IMR-90 (cell line): ENCODE measurements around the gene SREBF2. TPM values are rescaled to one million over a fixed set of nuclear protein-coding genes. Genes with fewer than 3 reads are reported as not detected.

ENCODE experiments used
- ATAC-seq: fragments of 200-7000 bp; cut with Tn5 transposase; 2 replicates; pipeline ENCODE4 v1.9.1; 2020; ENCODE audit warnings: low read depth, mild to moderate bottlenecking, moderate library complexity
- BruUV-seq: library from RNA; stranded (reverse); fragments of 400-500 nt; replicated peaks from 2 replicates; lab custom pipeline; 2021; lab: Mats Ljungman, UMichigan
- CTCF ChIA-PET: fragments of 300-600 bp; formaldehyde crosslinking; extraction: SDS; loops from one replicate; lab custom pipeline; 2021; ENCODE audit warnings: antibody characterized with exemption; lab: Yijun Ruan, JAX
- POLR2A ChIA-PET: fragments of 300-600 bp; sonication (Branson Sonifier 250); formaldehyde crosslinking; loops from one replicate; lab custom pipeline; 2022; ENCODE audit warnings: antibody characterized with exemption; ENCODE audit not compliant: unreplicated experiment; lab: Charles Lee
- DNase-seq: peaks from one replicate; pipeline ENCODE4 v3.0.0; 2013
- H2AFZ ChIP-seq: replicated peaks from 2 replicates; pipeline ENCODE3; 2013; ENCODE audit warnings: low read length, mild to moderate bottlenecking; ENCODE audit not compliant: poor library complexity
- H2AK5ac ChIP-seq: 2 replicates; pipeline ENCODE4 v1.6.1; 2013; ENCODE audit warnings: low read depth, low read length, inconsistent platforms
- H2AK9ac ChIP-seq: replicated peaks from 2 replicates; pipeline ENCODE3; 2013; ENCODE audit warnings: mild to moderate bottlenecking, low read depth, low read length, moderate library complexity; ENCODE audit not compliant: poor library complexity
- H2BK120ac ChIP-seq: 2 replicates; pipeline ENCODE4 v1.6.1; 2013; ENCODE audit warnings: low read depth, low read length, inconsistent platforms
- H2BK15ac ChIP-seq: 3 replicates; pipeline ENCODE4 v1.6.1; 2013; ENCODE audit warnings: low read depth, low read length, inconsistent platforms
- H2BK20ac ChIP-seq: 2 replicates; pipeline ENCODE4 v1.6.1; 2013; ENCODE audit warnings: low read depth, mild to moderate bottlenecking, inconsistent platforms, low read length, moderate library complexity
- H2BK5ac ChIP-seq: 2 replicates; pipeline ENCODE4 v1.6.1; 2013; ENCODE audit warnings: mild to moderate bottlenecking, low read depth, low read length, inconsistent platforms; ENCODE audit not compliant: poor library complexity, severe bottlenecking
- H3K14ac ChIP-seq: replicated peaks from 2 replicates; pipeline ENCODE4 v1.6.1; 2013; ENCODE audit warnings: low read depth, low read length, inconsistent platforms
- H3K18ac ChIP-seq: 2 replicates; pipeline ENCODE4 v1.6.1; 2013; ENCODE audit warnings: low read depth, low read length, control low read depth
- H3K23ac ChIP-seq: 2 replicates; pipeline ENCODE4 v1.6.1; 2013; ENCODE audit warnings: low read depth, low read length, inconsistent platforms
- H3K27ac ChIP-seq: 2 replicates; pipeline ENCODE4 v1.5.1; 2013; ENCODE audit warnings: mild to moderate bottlenecking, control low read depth, low read length; ENCODE audit not compliant: insufficient read depth
- H3K27me3 ChIP-seq: 2 replicates; pipeline ENCODE4 v1.6.1; 2013; ENCODE audit warnings: low read length; ENCODE audit not compliant: control insufficient read depth, insufficient read depth
- H3K36me3 ChIP-seq: 2 replicates; pipeline ENCODE4 v1.6.1; 2013; ENCODE audit warnings: low read length, mixed read lengths; ENCODE audit not compliant: control insufficient read depth, insufficient read depth
- H3K4ac ChIP-seq: 2 replicates; pipeline ENCODE4 v1.6.1; 2013; ENCODE audit warnings: low read depth, low read length, inconsistent platforms
- H3K4me1 ChIP-seq: 2 replicates; pipeline ENCODE4 v1.6.1; 2013; ENCODE audit warnings: low read length, mixed read lengths; ENCODE audit not compliant: control insufficient read depth, insufficient read depth
- H3K4me2 ChIP-seq: 2 replicates; pipeline ENCODE4 v1.6.1; 2013; ENCODE audit warnings: low read depth, mild to moderate bottlenecking, control low read depth, low read length, moderate library complexity
- H3K4me3 ChIP-seq: 2 replicates; pipeline ENCODE4 v1.5.1; 2013; ENCODE audit warnings: low read depth, mild to moderate bottlenecking, control low read depth, low read length, moderate library complexity; ENCODE audit not compliant: insufficient read depth
- H3K56ac ChIP-seq: 2 replicates; pipeline ENCODE4 v1.6.1; 2013; ENCODE audit warnings: low read length, inconsistent platforms; ENCODE audit not compliant: insufficient read depth; ENCODE audit errors: extremely low read depth
- H3K79me1 ChIP-seq, 2 experiments: 2 replicates each; pipeline ENCODE4 v1.6.1; 2013; ENCODE audit warnings: low read length in 2 of 2, inconsistent platforms in 1 of 2, low read depth in 1 of 2
- H3K9ac ChIP-seq: 2 replicates; pipeline ENCODE4 v1.6.1; 2013; ENCODE audit warnings: low read depth, low read length, control low read depth
- H3K9me1 ChIP-seq: 2 replicates; pipeline ENCODE4 v1.6.1; 2013; ENCODE audit warnings: low read length, inconsistent platforms; ENCODE audit not compliant: insufficient read depth
- H3K9me3 ChIP-seq: 2 replicates; pipeline ENCODE4 v1.6.1; 2013; ENCODE audit warnings: low read length; ENCODE audit not compliant: control insufficient read depth, insufficient read depth
- H4K20me1 ChIP-seq: 2 replicates; pipeline ENCODE4 v1.6.1; 2013; ENCODE audit warnings: low read length, inconsistent platforms; ENCODE audit not compliant: insufficient read depth
- H4K5ac ChIP-seq: 2 replicates; pipeline ENCODE4 v1.6.1; 2013; ENCODE audit warnings: mild to moderate bottlenecking, low read depth, low read length, control low read depth
- H4K8ac ChIP-seq, 2 experiments: 2 replicates each; pipeline ENCODE4 v1.6.1; 2013; ENCODE audit warnings: low read depth in 2 of 2, low read length in 2 of 2, control low read depth in 1 of 2, inconsistent platforms in 1 of 2
- H4K91ac ChIP-seq: 2 replicates; pipeline ENCODE4 v1.6.1; 2013; ENCODE audit warnings: low read depth, low read length, inconsistent platforms; ENCODE audit not compliant: insufficient read depth
- CEBPB ChIP-seq: IDR thresholded peaks from 2 replicates; pipeline ENCODE4 v1.6.1; 2012; ENCODE audit warnings: low read depth, low read length, improper control_type of control experiment
- CHD1 ChIP-seq: IDR thresholded peaks from 2 replicates; pipeline ENCODE4 v1.6.1; 2012; ENCODE audit warnings: low read depth, low read length, improper control_type of control experiment
- FOS ChIP-seq: fragments of 150-350 bp; IDR thresholded peaks from 2 replicates; pipeline ENCODE4 v1.6.1; 2016; ENCODE audit warnings: low read depth, low read length
- MAFK ChIP-seq: IDR thresholded peaks from 2 replicates; pipeline ENCODE4 v1.6.1; 2012; ENCODE audit warnings: low read depth, low read length, improper control_type of control experiment
- NFE2L2 ChIP-seq: fragments of 150-350 bp; IDR thresholded peaks from 2 replicates; pipeline ENCODE4 v1.6.1; 2016; ENCODE audit warnings: low read depth, mild to moderate bottlenecking, low read length
- POLR2A ChIP-seq: IDR thresholded peaks from 2 replicates; pipeline ENCODE4 v1.6.1; 2012; ENCODE audit warnings: mild to moderate bottlenecking, low read depth, low read length
- WGBS, 2 experiments: methylation state at CpG; one replicate each; pipeline versions ENCODE4 v1.1.5 to v1.1.7; 2013; ENCODE audit warnings: missing lambda C conversion rate in 2 of 2; ENCODE audit not compliant: insufficient read length in 1 of 2; ENCODE audit errors: extremely low coverage in 2 of 2; 5-methylcytosine and 5-hydroxymethylcytosine counted together
- dilution Hi-C: fragments of 300-500 bp; cut with HindIII; formaldehyde crosslinking; loops from one replicate; pipeline ENCODE4 v1.14.3; 2018; ENCODE audit warnings: low sequenced_read_pairs; ENCODE audit not compliant: unreplicated experiment
- in situ Hi-C: fragments of 300-500 bp; cut with MboI; formaldehyde crosslinking; loops from 3 replicates; pipeline ENCODE4 v1.14.3; 2019; ENCODE audit warnings: low sequenced_read_pairs, inconsistent platforms, mixed read lengths
- intact Hi-C: fragments of 100-400 bp; cut with micrococcal nuclease; formaldehyde crosslinking; loops from 2 replicates; pipeline ENCODE4 v1.10.0; 2022
- polyA plus RNA-seq, 3 experiments: library from polyadenylated mRNA; depleted of rRNA; stranded (reverse); fragments of >200 nt; gene quantifications; 2 replicates each; pipeline ENCODE4 v1.2.3, GENCODE V29; 2012; ENCODE audit warnings: low replicate concordance in 1 of 3
- total RNA-seq: library from RNA; depleted of rRNA; stranded (reverse); fragments of >200 nt; gene quantifications from 2 replicates; pipeline ENCODE4 v1.2.3, GENCODE V29; 2012
- TF ChIP-seq, protein P1 (sequence below): fragments of 150-350 bp; IDR thresholded peaks from 2 replicates; pipeline ENCODE4 v1.6.1; 2017; ENCODE audit warnings: mild to moderate bottlenecking, antibody characterized with exemption, low read length, low read depth

The SREBF2 gene
- total and polyA plus RNA-seq, 2 of the 4 experiments (the other 2 are of a cell fraction), result 8.1 to 47.4 TPM

DNA sequence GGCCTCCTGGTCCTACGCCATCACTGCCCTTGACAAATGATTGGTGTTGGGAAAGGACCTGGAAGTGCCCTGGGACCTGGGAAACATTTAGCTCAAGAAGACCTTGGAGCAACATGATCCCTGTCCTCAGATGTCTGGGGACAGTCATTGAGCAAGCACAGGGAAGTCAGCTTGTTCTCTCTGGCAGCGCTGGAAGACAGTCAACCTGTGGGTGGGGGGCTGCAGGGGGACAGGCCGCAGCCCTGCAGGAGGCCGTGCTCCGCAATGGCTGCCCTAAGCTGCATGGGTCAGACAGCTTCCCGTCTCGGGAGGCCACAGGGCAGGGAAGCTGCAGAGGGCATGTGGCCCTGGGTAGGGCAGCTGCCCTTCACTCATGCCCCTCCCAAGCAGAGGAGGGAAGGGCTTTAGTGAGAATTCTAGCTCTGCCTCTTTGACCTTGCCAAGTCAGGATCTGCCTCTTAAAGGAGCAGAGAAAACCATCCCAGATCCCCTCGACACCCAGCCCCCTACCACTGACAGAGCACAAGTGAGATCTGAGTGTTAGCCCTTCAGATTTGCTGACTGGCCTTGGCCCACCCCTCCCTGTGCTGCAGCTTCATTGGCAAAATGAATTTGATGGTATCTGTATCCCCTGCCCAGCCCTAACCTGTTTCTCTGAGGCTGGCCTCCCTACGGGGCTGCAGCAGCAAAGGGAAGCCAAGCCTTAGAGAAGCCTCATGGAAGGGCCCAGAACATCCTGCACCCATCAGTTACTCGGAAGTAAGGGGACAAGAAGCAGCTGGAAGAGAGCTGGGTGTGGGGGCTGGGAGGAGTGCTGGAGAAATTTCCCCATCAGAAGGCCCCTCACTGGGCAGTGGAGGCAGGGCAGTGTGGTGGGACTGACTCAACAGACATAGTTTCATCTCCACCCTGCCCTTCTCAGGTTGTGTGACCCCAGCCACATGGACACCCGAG, 6.2 kb upstream of the SREBF2 start:
- BruUV-seq, result no TSS peak
- intact Hi-C loops, result no loop called here
- Histone ChIP-seq H2AK9ac (peak overlapping the region; percentile 87), H3K4me3 (no peak overlapping the region), H3K14ac (peak overlapping the region; percentile 29; the same call in 1 of the 2 replicates), H3K23ac (no peak overlapping the region; the same call in 1 of the 2 replicates), H4K8ac (peak overlapping the region in 1 of 2 experiments; percentile 32; a peak in 1 of 4 replicates), H3K4me1 (peaks cover 20% of the 10 kb centered on the region), H2BK120ac (no peak overlapping the region), H2BK5ac (no peak overlapping the region), H3K27ac (no peak overlapping the region), H4K5ac (peak overlapping the region; percentile 53; the same call in 1 of the 2 replicates), H2BK20ac (peak overlapping the region; percentile 6; the same call in 1 of the 2 replicates), H3K4me2 (no peak overlapping the region), H2AFZ (peak overlapping the region; percentile 15), H3K36me3 (no peaks in the 10 kb centered on the region), H3K27me3 (no peaks in the 10 kb centered on the region), H3K9ac (no peak overlapping the region), H3K9me1 (peaks cover 4% of the 10 kb centered on the region; the same call in 1 of the 2 replicates), H2BK15ac (no peak overlapping the region; the same call in 2 of the 3 replicates), H3K79me1 (peaks cover 0 to 6% of the 10 kb centered on the region in 2 experiments; a peak in 1 of 4 replicates), H3K18ac (peak overlapping the region; percentile 39; the same call in 1 of the 2 replicates), H4K20me1 (no peaks in the 10 kb centered on the region), H3K4ac (peak overlapping the region; percentile 57; the same call in 1 of the 2 replicates), H4K91ac (0 out of 2 replicates have a peak overlapping the region, but pooled peaks have one; percentile 11), H2AK5ac (peak overlapping the region; percentile 39; the same call in 1 of the 2 replicates), H3K9me3 (no peaks in the 10 kb centered on the region), H3K56ac (no peak overlapping the region)
- POLR2A ChIA-PET, result interaction anchor here (1.1 kb wide), 1 partner anchor 26 kb away, joined by 3 read pairs; the partner anchor contains the start of gene CCDC134
- 57% methylated on average over 2 of the region's 11 CpGs; no CpG with 5 or more reads in 1 of the 2 experiments for WGBS, 2 experiments
- ATAC-seq (no peak), DNase-seq (no peak)
- CTCF ChIA-PET, result interaction anchor here (1.2 kb wide), 1 partner anchor 129 kb away, joined by 3 read pairs; no protein-coding TSS in a partner anchor
- in situ Hi-C loops, result no loop called here
- TF ChIP-seq MAFK (no peak), CEBPB (no peak), POLR2A (no peak), CHD1 (no peak), FOS (no peak), NFE2L2 (no peak)
- TF ChIP-seq, protein P1, sequence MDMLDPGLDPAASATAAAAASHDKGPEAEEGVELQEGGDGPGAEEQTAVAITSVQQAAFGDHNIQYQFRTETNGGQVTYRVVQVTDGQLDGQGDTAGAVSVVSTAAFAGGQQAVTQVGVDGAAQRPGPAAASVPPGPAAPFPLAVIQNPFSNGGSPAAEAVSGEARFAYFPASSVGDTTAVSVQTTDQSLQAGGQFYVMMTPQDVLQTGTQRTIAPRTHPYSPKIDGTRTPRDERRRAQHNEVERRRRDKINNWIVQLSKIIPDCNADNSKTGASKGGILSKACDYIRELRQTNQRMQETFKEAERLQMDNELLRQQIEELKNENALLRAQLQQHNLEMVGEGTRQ, result no peak
- dilution Hi-C loops, result no loop called here
